ENCODE measurements around the gene MYL3.

The MYL3 gene

DNA sequence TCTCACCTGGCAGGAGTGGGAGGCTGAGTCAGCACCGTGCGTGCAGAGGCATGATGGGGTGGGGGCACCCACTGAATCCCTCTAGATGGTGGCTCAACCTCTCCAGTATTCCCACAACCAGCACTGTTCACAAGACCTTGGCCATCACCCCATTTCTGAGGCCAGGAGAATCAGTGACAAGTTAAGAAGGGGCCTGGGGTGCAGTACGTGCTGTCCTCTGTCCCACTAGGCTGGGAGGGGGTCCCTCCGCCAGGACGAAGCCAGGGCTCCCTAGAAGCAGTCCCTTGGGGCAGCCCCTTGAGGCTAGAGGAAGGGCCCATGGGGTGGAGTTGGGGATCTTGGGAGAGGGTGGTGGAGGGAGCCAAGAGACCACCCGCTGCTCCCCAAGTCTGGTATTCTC is 4.8 kb downstream of the MYL3 start:
- H3K27ac ChIP-seq: no peak overlapping the region
- TF ChIP-seq CTCF (conservative IDR thresholded peaks at IDR 0.05) (no peak), ZFX (IDR thresholded peaks at IDR 0.05) (no peak)

DNA sequence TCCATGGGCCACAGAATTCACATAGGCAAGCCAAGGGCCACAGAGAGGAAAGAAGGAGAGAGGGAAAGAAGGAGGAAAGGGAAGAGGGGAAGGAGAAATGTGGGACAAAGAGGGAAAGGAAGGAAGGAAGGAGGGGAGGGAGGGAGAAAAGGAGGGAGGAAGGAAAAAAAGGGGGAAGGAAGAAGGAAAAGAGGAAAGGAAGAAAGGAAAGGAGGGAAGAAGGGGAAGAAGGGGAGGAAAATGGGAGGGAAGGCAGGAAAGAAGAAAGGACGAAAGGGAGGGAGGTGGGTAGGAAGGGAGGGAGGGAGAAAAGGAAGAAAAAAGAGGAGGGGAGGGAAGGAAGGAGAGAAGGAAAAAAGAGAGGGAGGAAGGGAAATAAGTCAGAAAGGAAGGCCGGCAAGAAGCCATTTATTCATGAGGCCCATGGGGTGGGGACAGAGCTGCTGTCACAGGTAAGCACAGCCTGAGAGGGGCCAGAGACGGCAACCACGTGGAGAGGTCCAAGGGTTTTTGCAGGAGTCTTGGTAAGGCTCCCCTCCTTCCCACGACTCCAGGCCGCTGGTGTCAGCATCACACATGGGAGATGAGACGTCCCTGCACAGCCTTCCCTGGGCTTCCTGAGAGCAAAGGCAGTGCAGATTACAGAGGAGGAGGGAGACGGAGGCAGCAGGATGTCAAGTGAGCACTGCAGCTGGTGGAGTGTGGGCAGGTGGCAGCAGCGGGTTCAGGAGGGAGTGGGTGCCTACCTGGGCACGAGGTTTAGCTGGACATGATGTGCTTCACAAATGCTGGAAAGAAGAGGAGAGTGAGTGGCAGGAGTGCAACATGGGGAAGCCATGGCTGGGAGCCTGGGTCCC is 5.5 kb downstream of the MYL3 start:
- TF ChIP-seq ZFX (IDR thresholded peaks at IDR 0.05) (no peak), CTCF (conservative IDR thresholded peaks at IDR 0.05) (no peak)
- H3K27ac ChIP-seq: no peak overlapping the region

DNA sequence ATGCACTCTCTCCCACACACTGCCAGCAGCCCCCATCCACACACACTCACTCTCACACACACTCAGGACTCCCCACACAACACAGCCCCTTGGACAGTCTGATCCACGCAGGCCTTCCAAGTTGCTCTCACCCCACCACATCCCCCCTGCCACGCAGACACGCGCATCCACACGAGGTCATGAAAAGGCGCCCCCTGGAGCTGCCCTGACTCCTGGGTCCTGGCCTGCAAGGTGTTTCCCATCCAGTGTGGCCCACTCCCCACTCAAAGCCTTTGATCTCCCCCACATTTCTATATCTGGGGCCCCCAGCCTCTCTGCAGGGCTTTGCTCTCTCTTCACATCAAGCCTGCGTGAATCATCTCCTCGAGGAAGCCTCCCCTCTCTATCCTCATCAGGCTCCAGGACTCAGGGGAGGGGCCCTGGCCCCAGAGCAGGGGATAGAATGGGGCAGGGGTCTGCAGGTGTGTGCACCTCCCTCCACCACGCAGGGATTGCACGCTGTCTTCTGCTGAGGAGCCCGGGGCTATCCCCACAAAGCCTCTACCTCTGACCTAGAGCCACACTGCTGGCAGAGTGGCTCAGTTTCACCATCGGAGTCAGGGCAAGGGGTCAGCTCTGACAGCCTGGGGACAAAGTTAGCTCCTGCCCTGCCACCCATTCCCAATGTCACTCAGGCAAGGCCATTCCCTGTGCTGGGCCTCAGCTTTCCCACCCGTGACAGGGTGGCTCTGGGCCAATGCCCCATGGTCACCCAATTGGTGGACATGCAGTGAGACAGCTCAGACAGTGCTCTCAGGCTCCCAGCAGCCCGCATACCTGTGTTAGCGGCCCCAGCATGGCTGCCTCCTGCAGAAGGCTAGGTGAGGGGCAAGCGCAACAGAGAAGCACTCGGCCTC is 6.4 kb downstream of the MYL3 start:
- TF ChIP-seq ZFX (IDR thresholded peaks at IDR 0.05) (no peak), CTCF (conservative IDR thresholded peaks at IDR 0.05) (no peak)
- no peak overlapping the region for H3K27ac ChIP-seq

GRCh38 chr3:46854555-46854991 is 8.7 kb downstream of the MYL3 start:
- TF ChIP-seq CTCF (conservative IDR thresholded peaks at IDR 0.05) (no peak), ZFX (IDR thresholded peaks at IDR 0.05) (no peak)

GRCh38 chr3:46853441-46854415 is 9.5 kb downstream of the MYL3 start:
- no peak for TF ChIP-seq CTCF (conservative IDR thresholded peaks at IDR 0.05)
- no peak for TF ChIP-seq ZFX (IDR thresholded peaks at IDR 0.05)
- no peak overlapping the region for H3K27ac ChIP-seq

More at GRCh38 chr3:46854555-46854991, 8.7 kb downstream of the MYL3 start:
- no peak overlapping the region for H3K27ac ChIP-seq

- no peak for TF ChIP-seq CTCF (conservative IDR thresholded peaks at IDR 0.05)
- H3K27ac ChIP-seq: no peak overlapping the region
Measured at GRCh38 chr3:46852839-46853355, 10.3 kb downstream of the MYL3 start.
